GM18519 (cell line): ENCODE results near the gene VAV2.

Source experiments
- ATAC-seq: cut with Tn5 transposase; IDR thresholded peaks from one replicate; pipeline ENCODE4 v1.9.1; 2021; ENCODE audit warnings: mild to moderate bottlenecking, moderate library complexity; ENCODE audit not compliant: unreplicated experiment, low FRiP score

Gene VAV2

GRCh38 chr9:133843250-133843649 lies 148.9 kb downstream of the VAV2 start:
- no peak for ATAC-seq

- no peak for ATAC-seq
Observed at GRCh38 chr9:133842721-133843227, 149.3 kb downstream of the VAV2 start.

GRCh38 chr9:133842174-133842573 lies 149.9 kb downstream of the VAV2 start:
- ATAC-seq = no peak

DNA sequence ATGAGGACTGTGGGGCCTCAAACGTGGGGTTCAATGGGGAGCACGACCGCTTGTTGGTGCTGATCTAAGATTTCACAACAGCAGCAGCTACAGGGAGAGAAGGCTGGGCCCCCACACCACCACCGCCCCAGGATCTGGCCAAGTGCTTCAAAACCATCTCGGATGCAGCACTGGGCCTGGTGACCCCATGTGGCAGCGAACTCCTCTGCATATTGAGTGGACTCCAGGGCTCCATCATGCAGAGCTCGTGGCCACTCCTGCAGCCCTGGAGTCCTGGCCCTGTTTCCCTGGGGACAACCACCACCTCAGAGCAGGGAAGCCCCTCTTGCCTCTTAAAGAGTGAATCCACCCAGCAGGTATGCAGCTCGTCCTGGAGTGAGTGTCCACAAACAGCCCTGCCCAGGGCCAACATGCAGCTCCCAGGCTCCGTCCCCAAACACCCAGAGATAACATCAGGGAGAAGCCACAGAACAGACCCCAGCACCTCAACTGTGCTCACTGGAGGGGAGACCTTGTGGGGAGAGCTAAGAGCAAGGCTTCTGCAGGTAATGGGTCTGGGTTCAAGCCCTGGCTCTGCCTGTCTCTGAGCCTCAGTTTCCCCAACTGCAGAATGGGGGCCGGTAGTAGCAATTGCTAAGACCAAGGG lies 150.8 kb downstream of the VAV2 start:
- no peak for ATAC-seq

GRCh38 chr9:133839822-133840329 lies 152.2 kb downstream of the VAV2 start:
- ATAC-seq = no peak

- no peak for ATAC-seq
Observed at GRCh38 chr9:133838859-133839507, 153.1 kb downstream of the VAV2 start.

GRCh38 chr9:133837627-133838597 lies 154.2 kb downstream of the VAV2 start:
- ATAC-seq = no peak

DNA sequence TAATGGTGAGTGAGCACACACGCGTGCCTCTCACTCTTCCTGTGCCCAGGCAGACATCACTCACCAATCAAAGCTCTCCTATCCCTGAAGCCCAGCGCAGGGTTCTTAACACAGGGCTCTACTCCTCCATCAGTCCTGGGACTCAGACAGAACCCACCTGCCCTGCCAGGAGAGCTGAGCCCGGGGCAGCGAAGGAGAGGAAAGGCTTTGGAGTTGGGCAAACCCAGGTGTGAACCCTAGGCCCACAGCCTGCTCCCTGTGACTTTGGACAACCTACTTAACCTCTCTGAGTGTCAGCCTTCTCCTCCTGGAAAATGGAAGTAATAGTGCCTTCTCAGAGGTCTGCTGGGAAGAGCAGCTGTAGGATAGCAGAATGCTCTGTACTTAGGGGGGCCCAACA lies 155.3 kb downstream of the VAV2 start:
- ATAC-seq = no peak

DNA sequence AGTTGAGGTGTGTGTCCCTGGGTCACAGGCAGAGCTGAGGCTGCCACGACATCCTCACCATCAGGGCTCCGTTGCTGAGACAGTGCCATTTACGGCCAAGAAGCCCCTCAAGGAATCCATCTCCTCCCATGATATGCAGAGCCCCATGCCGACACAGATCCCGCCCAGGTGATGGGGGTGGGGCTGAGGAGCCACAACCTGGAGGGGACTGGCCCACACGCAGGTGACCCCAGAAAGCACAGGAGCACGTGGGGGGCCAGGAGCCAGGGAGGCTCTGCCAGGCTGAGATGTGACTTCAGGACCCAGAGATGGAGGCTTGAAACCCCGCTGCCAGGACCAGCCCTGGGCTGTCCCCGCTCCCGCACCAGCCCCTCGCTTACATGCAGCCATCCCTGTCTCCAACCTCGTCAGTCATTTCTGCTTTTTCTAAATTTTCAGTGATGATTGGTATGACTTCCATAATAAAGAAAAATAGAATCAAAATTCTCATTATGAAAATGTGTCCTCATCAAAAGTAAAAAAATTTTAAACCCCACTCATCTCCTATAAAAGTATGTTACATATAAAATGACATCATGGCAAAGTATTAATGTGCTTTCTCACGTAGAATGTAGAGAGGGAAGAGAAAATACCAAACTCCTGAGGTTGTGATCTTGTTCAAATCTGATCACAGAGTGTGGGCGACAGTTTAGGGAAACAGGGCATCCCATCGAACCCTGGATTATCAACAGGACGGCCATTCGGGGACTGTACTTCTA lies 155.9 kb downstream of the VAV2 start:
- no peak for ATAC-seq

GRCh38 chr9:133835262-133835901 lies 156.7 kb downstream of the VAV2 start:
- ATAC-seq = no peak

DNA sequence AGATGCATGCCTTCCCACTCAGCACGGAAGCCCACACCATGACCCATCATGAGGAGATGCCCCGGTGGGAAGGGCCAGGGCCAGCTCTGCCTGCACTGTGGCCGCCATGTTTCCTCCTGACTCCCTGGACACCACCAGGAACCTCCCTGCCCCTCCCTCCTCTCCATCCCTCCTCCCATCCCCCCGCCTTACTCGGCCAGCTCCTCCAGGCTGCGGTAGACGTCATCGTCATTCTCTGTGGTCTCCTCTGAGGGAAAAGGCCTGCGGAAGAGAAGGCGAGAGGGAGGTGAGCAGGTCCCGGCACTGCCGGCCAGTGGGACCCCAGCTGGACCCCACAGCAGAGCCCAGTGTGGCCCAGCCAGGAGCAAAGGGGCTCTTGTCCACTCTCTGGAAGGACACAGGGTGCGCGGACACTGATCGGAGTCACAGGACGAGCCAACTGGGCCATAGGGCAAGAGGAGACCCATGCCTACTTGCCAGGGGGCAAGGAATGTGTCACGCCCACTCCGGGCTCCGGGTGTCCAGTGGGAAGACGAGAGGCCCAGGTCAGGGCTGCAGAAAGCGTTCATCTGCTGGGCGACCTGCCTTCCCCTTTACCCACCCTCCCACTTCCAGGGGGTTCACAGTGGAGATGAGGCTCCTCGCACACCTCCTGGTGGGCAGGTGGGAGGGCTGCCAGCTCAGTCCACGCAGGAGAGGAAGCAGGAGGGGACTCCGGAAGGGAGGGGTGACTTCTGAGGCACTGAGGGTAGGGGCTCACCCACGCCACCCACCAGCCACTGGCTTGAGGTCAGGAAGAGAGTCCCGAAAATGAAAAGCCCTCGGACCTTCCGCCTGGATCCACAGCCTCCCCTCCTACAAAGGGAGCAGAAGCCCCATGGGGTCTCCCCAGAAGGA lies 157.8 kb downstream of the VAV2 start:
- ATAC-seq = no peak

DNA sequence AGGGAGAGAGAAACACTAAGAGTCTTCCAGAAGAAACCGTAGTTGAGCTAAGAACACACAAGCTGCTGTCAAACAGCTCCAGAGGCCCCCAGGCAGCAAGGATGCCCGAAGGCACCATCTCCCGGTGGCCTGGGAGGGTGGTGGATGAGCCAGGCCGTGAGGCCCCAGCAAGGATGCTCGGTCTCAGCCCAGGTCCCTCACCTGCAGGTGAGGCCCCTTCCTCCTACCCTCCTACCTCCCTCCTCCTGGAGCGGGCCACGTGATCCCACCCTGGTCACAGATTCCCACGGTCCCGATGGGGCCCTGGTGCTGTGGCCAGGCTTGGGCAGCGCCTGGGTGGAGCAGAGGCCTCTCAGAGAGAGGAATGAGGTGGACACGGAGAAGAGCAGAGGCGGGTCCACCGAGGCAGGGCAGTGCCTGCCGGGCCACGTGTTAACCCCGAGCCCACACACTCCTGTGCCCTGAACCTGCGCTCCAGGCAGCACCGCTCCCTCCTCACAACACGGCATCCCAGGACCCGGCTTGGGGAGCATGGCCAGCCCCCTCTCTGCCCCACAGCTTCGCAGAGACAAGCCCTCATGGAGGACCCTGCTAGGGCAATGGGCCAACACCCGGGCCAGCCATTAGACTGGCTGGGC lies 158.6 kb downstream of the VAV2 start:
- no peak for ATAC-seq

DNA sequence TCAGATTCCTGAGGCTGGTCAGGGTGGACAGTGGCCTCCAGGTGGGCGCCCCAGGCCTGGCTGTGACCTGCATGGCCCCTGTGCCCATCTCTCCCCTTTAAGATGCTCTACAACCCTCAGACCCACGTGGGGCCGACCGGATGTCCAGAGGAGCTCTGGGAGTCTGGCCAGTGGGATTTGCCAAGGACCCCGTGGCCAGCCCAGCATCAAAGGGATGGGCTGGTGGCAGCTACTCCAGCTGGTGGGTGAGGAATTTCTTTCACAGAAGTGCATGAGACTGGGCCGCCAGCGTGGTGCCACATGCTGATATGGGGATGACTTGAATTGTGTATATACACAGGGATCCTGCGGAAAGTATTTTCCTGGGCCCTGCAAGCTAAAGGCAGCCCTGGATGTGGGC lies 159.2 kb downstream of the VAV2 start:
- ATAC-seq = no peak

GRCh38 chr9:133830711-133831110 lies 161.4 kb downstream of the VAV2 start:
- no peak for ATAC-seq

GRCh38 chr9:133830310-133830709 lies 161.8 kb downstream of the VAV2 start:
- ATAC-seq = no peak

- no peak for ATAC-seq
Observed at GRCh38 chr9:133828338-133828997, 163.7 kb downstream of the VAV2 start.

DNA sequence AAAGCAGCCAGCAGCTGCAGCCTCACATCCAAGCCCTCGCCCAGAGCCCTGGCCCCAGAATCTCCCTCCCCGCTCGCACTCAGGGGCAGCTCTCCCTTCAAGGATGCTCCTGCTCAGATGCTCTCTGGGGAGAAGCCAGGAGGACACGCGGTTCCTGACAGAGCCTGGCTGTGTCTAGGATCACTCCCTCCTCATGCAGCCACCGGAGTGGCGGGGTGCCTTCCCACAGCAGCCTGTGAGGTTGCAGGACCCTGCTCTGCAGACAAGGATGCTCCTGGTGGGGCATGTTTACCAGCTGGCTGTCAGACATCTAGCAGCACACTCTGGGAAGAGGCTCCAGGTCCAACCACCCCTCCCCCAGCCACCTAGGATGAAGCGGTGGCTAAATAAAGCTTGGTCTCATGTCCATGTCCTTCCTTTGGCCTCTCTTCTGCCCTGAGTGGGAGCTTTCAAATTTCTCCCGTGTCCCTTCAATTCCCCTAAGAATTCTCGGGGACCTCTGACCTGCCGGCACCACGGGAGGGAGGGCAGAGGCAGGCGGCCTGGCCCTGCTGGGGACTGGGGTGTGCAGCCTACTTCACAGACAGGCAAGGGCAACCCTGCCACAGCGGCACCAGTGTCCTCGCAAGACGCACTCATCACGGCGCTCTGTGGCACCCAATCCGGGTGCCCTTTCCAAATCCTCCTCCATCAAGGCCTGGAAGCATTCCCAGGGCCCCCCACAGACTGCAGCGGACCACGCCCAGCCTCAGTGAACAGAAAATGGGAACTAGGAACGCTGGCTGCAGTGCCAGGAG lies 165.6 kb downstream of the VAV2 start:
- ATAC-seq = no peak
